HEK293 (cell line): ENCODE measurements around the gene CTDNEP1.

Experiments used
- CTCF ChIA-PET: fragments of 350-600 bp; formaldehyde crosslinking; extraction: SDS; loops from one replicate; lab custom pipeline; 2021; ENCODE audit warnings: antibody characterized with exemption; lab: Yijun Ruan, JAX
- POLR2A ChIA-PET: fragments of 300-600 bp; formaldehyde crosslinking; extraction: SDS; loops from one replicate; lab custom pipeline; 2020; ENCODE audit warnings: antibody characterized with exemption, inconsistent platforms; lab: Yijun Ruan, JAX
- H3K27ac ChIP-seq: fragments of 200-500 bp; sonication (Bioruptor generic); 2 replicates; pipeline ENCODE4 v1.5.1; 2014; ENCODE audit warnings: low read depth, low read length, control low read depth, inconsistent platforms; ENCODE audit errors: extremely low read depth
- H3K36me3 ChIP-seq, 2 experiments: fragments of 200-500 bp in 1 of 2; sonication (Bioruptor generic) in 1 of 2; 1 replicate in 1 of 2; 2 replicates in 1 of 2; pipeline ENCODE4 v1.5.1; 2014 to 2017; ENCODE audit warnings: inconsistent platforms in 2 of 2, low read length in 2 of 2; ENCODE audit not compliant: control insufficient read depth in 2 of 2, insufficient read depth in 1 of 2
- H3K4me1 ChIP-seq: fragments of 200-500 bp; sonication (Bioruptor generic); 2 replicates; pipeline ENCODE4 v1.5.1; 2014; ENCODE audit warnings: mild to moderate bottlenecking, low read length, inconsistent platforms; ENCODE audit not compliant: control insufficient read depth, insufficient read depth
- H3K4me3 ChIP-seq: 2 replicates; pipeline ENCODE4 v1.5.1; 2011; ENCODE audit warnings: low read depth, mild to moderate bottlenecking, control low read depth, low read length, moderate library complexity
- H3K9me3 ChIP-seq: fragments of 200-500 bp; sonication (Bioruptor generic); 2 replicates; pipeline ENCODE4 v1.5.1; 2014; ENCODE audit warnings: low read depth, low read length, inconsistent platforms; ENCODE audit not compliant: control insufficient read depth, insufficient read depth
- HOXA7 ChIP-seq: sonication (generic); formaldehyde crosslinking; IDR thresholded peaks from 2 replicates; pipeline ENCODE4 v1.8.1; 2022; ENCODE audit warnings: missing genetic modification reagents, borderline replicate concordance
- HOXC10 ChIP-seq: sonication (generic); formaldehyde crosslinking; IDR thresholded peaks from 2 replicates; pipeline ENCODE4 v1.8.1; 2023; ENCODE audit warnings: mild to moderate bottlenecking, missing genetic modification reagents
- MZF1 ChIP-seq: fragments of 450-650 bp; formaldehyde crosslinking; IDR thresholded peaks from 2 replicates; pipeline ENCODE4 v1.5.1; 2017; ENCODE audit warnings: missing biosample characterization, missing genetic modification characterization, borderline replicate concordance
- REST ChIP-seq: fragments of 450-650 bp; formaldehyde crosslinking; IDR thresholded peaks from 2 replicates; pipeline ENCODE4 v1.5.1; 2016; ENCODE audit warnings: missing biosample characterization, missing genetic modification characterization
- ZBTB1 ChIP-seq: fragments of 450-650 bp; formaldehyde crosslinking; IDR thresholded peaks from 2 replicates; pipeline ENCODE4 v1.5.1; 2016; ENCODE audit warnings: missing biosample characterization, missing genetic modification characterization
- ZBTB11 ChIP-seq: fragments of 450-650 bp; formaldehyde crosslinking; conservative IDR thresholded peaks from 2 replicates; pipeline ENCODE4 v1.5.1; 2016; ENCODE audit warnings: low read depth, missing biosample characterization, missing genetic modification characterization
- ZBTB21 ChIP-seq: fragments of 450-650 bp; formaldehyde crosslinking; IDR thresholded peaks from 2 replicates; pipeline ENCODE4 v1.5.1; 2017; ENCODE audit warnings: missing biosample characterization, missing genetic modification characterization
- ZFP37 ChIP-seq: fragments of 450-650 bp; formaldehyde crosslinking; IDR thresholded peaks from 2 replicates; pipeline ENCODE4 v1.5.1; 2016; ENCODE audit warnings: missing biosample characterization, missing genetic modification characterization
- ZFP69B ChIP-seq: fragments of 450-650 bp; formaldehyde crosslinking; IDR thresholded peaks from 2 replicates; pipeline ENCODE4 v1.5.1; 2016; ENCODE audit warnings: missing biosample characterization, missing genetic modification characterization
- ZIC2 ChIP-seq: fragments of 450-650 bp; formaldehyde crosslinking; IDR thresholded peaks from 2 replicates; pipeline ENCODE4 v1.5.1; 2016; ENCODE audit warnings: missing biosample characterization, missing genetic modification characterization
- ZNF37A ChIP-seq: fragments of 450-650 bp; IDR thresholded peaks from 2 replicates; pipeline ENCODE4 v1.5.1; 2018; ENCODE audit warnings: missing biosample characterization, missing genetic modification characterization
- ZNF473 ChIP-seq: fragments of 450-650 bp; formaldehyde crosslinking; IDR thresholded peaks from 2 replicates; pipeline ENCODE4 v1.5.1; 2017; ENCODE audit warnings: missing biosample characterization, missing genetic modification characterization
- ZNF521 ChIP-seq: fragments of 450-650 bp; formaldehyde crosslinking; IDR thresholded peaks from 2 replicates; pipeline ENCODE4 v1.5.1; 2017; ENCODE audit warnings: missing biosample characterization, mild to moderate bottlenecking, missing genetic modification characterization
- ZNF626 ChIP-seq: fragments of 450-650 bp; sonication (Bioruptor Pico); formaldehyde crosslinking; IDR thresholded peaks from 2 replicates; pipeline ENCODE4 v1.5.1; 2018; ENCODE audit warnings: missing biosample characterization, missing genetic modification characterization, inconsistent platforms
- ZNF830 ChIP-seq: fragments of 450-650 bp; IDR thresholded peaks from 2 replicates; pipeline ENCODE4 v1.5.0; 2018; ENCODE audit warnings: missing biosample characterization, missing genetic modification characterization, low read depth, mild to moderate bottlenecking, moderate library complexity

The CTDNEP1 gene

GRCh38 chr17:7284911-7285310, 33.4 kb upstream of the CTDNEP1 start:
- CTCF ChIA-PET = interaction anchor here (1.2 to 9.0 kb wide), 3 partner anchors 14 to 239 kb away, joined by 3 to 160 read pairs (median 6); no protein-coding TSS in a partner anchor
- TF ChIP-seq REST (tag by site-specific recombination) = no peak
- no peak for TF ChIP-seq ZBTB1 (tag by site-specific recombination)
- TF ChIP-seq ZBTB11 = no peak
- no peak for TF ChIP-seq ZNF37A (tag by site-specific recombination)
- TF ChIP-seq HOXC10 (CRISPR knock-in tag) = no peak
- no peak overlapping the region for H3K4me3 ChIP-seq
- no peaks in the 10 kb centered on the region for H3K36me3 ChIP-seq
- H3K4me1 ChIP-seq = peaks cover 9% of the 10 kb centered on the region
- POLR2A ChIA-PET = no interaction called here
- H3K9me3 ChIP-seq = no peaks in the 10 kb centered on the region
- no peak overlapping the region for H3K27ac ChIP-seq

- TF ChIP-seq ZFP69B (tag by site-specific recombination) (no peak), ZNF626 (no peak)
- TF ChIP-seq, all 188 proteins: peak for 0
- ChIA-PET POLR2A (no interaction called here), CTCF (interaction anchor here (0.6 to 9.0 kb wide), 3 partner anchors 15 to 258 kb away, joined by 3 to 160 read pairs (median 3); no protein-coding TSS in a partner anchor)
- Histone ChIP-seq H3K9me3 (no peaks in the 10 kb centered on the region), H3K36me3 (no peaks in the 10 kb centered on the region; a peak in 1 of 3 replicates), H3K4me3 (no peak overlapping the region), H3K27ac (no peak overlapping the region), H3K4me1 (peaks cover 9% of the 10 kb centered on the region)
These were observed 32.1 kb upstream of the CTDNEP1 start for GRCh38 chr17:7283471-7284216.

GRCh38 chr17:7282752-7283321, 31.3 kb upstream of the CTDNEP1 start:
- CTCF ChIA-PET = interaction anchor here (0.6 to 9.0 kb wide), 5 partner anchors 10 to 855 kb away, joined by 3 to 160 read pairs (median 3); no protein-coding TSS in a partner anchor
- no peak overlapping the region for H3K27ac ChIP-seq

More at GRCh38 chr17:7282752-7283321, 31.3 kb upstream of the CTDNEP1 start:
- POLR2A ChIA-PET = interaction anchor here (1.0 to 3.1 kb wide), 3 partner anchors 13 to 62 kb away, joined by 3 to 20 read pairs (median 14); no protein-coding TSS in a partner anchor
- TF ChIP-seq MZF1 (tag by site-specific recombination) (no peak), ZNF473 (tag by site-specific recombination) (no peak), ZNF830 (tag by site-specific recombination) (no peak), ZIC2 (tag by site-specific recombination) (peak; percentile 32; the same call in 1 of the 2 replicates), ZBTB21 (no peak), ZNF521 (tag by site-specific recombination) (no peak), HOXA7 (CRISPR knock-in tag) (no peak), ZFP37 (tag by site-specific recombination) (no peak)
- TF ChIP-seq, all 188 proteins: peak for 1
- no peaks in the 10 kb centered on the region; a peak in 1 of 3 replicates for H3K36me3 ChIP-seq
- H3K9me3 ChIP-seq = no peaks in the 10 kb centered on the region
- H3K4me3 ChIP-seq = no peak overlapping the region
- peaks cover 9% of the 10 kb centered on the region for H3K4me1 ChIP-seq
